ENCODE measurements around the gene USP2. TPM values are rescaled to one million over a fixed set of nuclear protein-coding genes. Genes with fewer than 3 reads are reported as not detected.

The USP2 gene
- total and polyA plus RNA-seq, 2 of the 8 experiments (the other 6 are each of a cell fraction or from before 2014, with no cell fraction given), result 2.2 to 6.9 TPM

DNA sequence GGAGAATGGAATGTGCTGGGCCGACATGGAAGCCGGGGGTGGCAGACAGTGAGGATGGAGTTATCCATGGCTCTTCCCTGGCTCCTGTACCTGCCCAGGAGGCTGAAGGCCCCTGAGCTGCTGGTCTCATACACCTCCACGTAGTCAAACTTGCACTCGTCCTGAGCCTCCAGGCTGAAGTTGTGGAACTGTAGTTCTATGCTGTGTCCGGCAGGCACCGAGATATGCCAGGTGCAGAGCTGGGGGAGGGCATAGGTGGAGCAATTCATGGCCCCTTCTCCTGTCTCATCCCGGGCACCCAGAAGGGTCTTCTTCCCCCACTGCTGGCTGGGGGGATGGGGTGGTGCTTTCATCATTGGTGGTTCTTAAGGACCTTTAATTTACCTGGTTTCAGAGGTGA lies 37.8 kb downstream of the USP2 start (continued):
- no peak for TF ChIP-seq FOSL1 (IDR thresholded peaks at IDR 0.05; ENCODE audit: insufficient read depth, low read depth, low read length)
- TF ChIP-seq SUZ12 (IDR thresholded peaks at IDR 0.05; ENCODE audit: low read length), result no peak
- no peak for TF ChIP-seq RAD21 (IDR thresholded peaks at IDR 0.05 in 1 of 2, conservative IDR thresholded peaks at IDR 0.05 in 1 of 2; ENCODE audit: low read depth in 2 of 2, low read length in 2 of 2)
- TF ChIP-seq E2F6 (IDR thresholded peaks at IDR 0.05), result no peak
- TF ChIP-seq NRF1 (IDR thresholded peaks at IDR 0.05; ENCODE audit: low read depth, low read length), result no peak
- no peak for TF ChIP-seq POLR2A (IDR thresholded peaks at IDR 0.05; ENCODE audit: control extremely low read depth in 1 of 2, low read depth in 2 of 2, low read length in 2 of 2)
- TF ChIP-seq CHD7 (IDR thresholded peaks at IDR 0.05; ENCODE audit: insufficient replicate concordance, low read length), result no peak
- no peak for TF ChIP-seq SP1 (IDR thresholded peaks at IDR 0.05; ENCODE audit: low read depth, low read length)
